Lung (tissue), 12 donors: ENCODE measurements around the gene TCOF1. TPM values are rescaled to one million over a fixed set of nuclear protein-coding genes. Genes with fewer than 3 reads are reported as not detected.

ENCODE experiments used
- ATAC-seq: fragments of 200-7000 bp; cut with Tn5 transposase; one replicate; pipeline ENCODE4 v1.9.1; 2020; ENCODE audit warnings: moderate number of reproducible peaks; ENCODE audit not compliant: insufficient read depth, low FRiP score
- DNase-seq, 3 donors: peaks; one replicate each; pipeline ENCODE4 v3.0.0-alpha.2; 2013 to 2017
- H3K27ac ChIP-seq, 2 donors: one replicate each; pipeline ENCODE4 v1.5.1; 2013; ENCODE audit warnings: mild to moderate bottlenecking in 2 of 2, moderate library complexity in 2 of 2, control low read depth in 1 of 2, inconsistent platforms in 1 of 2, low read depth in 1 of 2, low read length in 1 of 2
- H3K27me3 ChIP-seq, 3 donors: one replicate each; pipeline ENCODE4 v1.5.1; 2013; ENCODE audit warnings: low read length in 2 of 3; ENCODE audit not compliant: control insufficient read depth in 3 of 3, insufficient read depth in 3 of 3
- H3K36me3 ChIP-seq, 4 donors: one replicate each; pipeline ENCODE4 v1.5.1; 2013; ENCODE audit warnings: low read length in 4 of 4, mild to moderate bottlenecking in 1 of 4, moderate library complexity in 1 of 4; ENCODE audit not compliant: control insufficient read depth in 4 of 4, insufficient read depth in 4 of 4
- H3K4me1 ChIP-seq, 5 donors: one replicate each; pipeline ENCODE4 v1.5.1; 2013; ENCODE audit warnings: low read length in 5 of 5, mild to moderate bottlenecking in 2 of 5, moderate library complexity in 1 of 5; ENCODE audit not compliant: control insufficient read depth in 5 of 5, insufficient read depth in 5 of 5
- H3K4me3 ChIP-seq: one replicate; pipeline ENCODE4 v1.5.1; 2013; ENCODE audit warnings: mild to moderate bottlenecking, control low read depth, moderate library complexity
- H3K9ac ChIP-seq, 2 donors: one replicate each; pipeline ENCODE4 v1.5.1; 2013; ENCODE audit warnings: low read length in 2 of 2, control low read depth in 1 of 2; ENCODE audit not compliant: insufficient read depth in 1 of 2
- H3K9me3 ChIP-seq, 4 donors: one replicate each; pipeline ENCODE4 v1.5.1; 2013; ENCODE audit warnings: low read length in 3 of 4, mild to moderate bottlenecking in 1 of 4, moderate library complexity in 1 of 4; ENCODE audit not compliant: control insufficient read depth in 4 of 4, insufficient read depth in 3 of 4
- WGBS, 2 donors: extraction: QIAGEN DNeasy Blood & Tissue Kit; methylation state at CpG; one replicate each; pipeline ENCODE4 v1.1.7; 2013; 5-methylcytosine and 5-hydroxymethylcytosine counted together
- polyA plus RNA-seq, 2 donors: library from polyadenylated mRNA; stranded (reverse); fragments of 200-250 nt; gene quantifications; one replicate each; pipeline ENCODE4 v1.2.1, GENCODE V29; 2013
- total RNA-seq, 2 donors: library from RNA; depleted of rRNA in 1 of 2; stranded (reverse); fragments of >200 nt in 1 of 2; gene quantifications; one replicate each; pipeline ENCODE4 v1.2.1, GENCODE V29; 2014 to 2021
- TF ChIP-seq, protein P1 (sequence below): IDR thresholded peaks from 2 replicates; pipeline ENCODE4 v1.5.1; 2012; ENCODE audit warnings: mild to moderate bottlenecking; ENCODE audit errors: control extremely low read depth, extremely low read depth
- donor health status: control.
- donor health status: control.
- donor health status: Bipolar disorder and iron deficiency.
- donor health status: healthy.
- donor health status: DM: yes; HTN: yes; CAD: no.

Gene TCOF1
- total and polyA plus RNA-seq, 4 donors: 13.3 to 25.3 (median 15.9) TPM

DNA sequence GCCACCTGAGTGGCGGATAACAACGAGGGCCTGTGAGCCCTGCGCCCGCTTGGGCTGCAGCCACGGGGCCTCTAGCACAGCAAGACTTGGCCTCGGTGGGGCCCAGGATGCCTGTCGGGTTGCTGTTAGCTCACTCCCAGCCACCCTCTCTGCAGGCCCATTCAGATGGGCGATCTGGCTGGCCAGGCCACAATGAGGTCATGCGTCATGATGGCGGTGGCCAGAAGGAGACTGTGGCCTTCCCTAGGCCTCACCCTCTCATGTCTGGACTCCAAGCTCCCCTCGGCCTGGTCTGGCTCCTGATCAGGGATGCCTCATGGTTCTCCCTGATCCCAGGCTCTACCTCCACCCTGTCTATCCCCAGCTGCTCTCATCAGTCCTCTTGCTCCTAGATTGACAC, 19.0 kb upstream of the TCOF1 start:
- TF ChIP-seq, protein P1, sequence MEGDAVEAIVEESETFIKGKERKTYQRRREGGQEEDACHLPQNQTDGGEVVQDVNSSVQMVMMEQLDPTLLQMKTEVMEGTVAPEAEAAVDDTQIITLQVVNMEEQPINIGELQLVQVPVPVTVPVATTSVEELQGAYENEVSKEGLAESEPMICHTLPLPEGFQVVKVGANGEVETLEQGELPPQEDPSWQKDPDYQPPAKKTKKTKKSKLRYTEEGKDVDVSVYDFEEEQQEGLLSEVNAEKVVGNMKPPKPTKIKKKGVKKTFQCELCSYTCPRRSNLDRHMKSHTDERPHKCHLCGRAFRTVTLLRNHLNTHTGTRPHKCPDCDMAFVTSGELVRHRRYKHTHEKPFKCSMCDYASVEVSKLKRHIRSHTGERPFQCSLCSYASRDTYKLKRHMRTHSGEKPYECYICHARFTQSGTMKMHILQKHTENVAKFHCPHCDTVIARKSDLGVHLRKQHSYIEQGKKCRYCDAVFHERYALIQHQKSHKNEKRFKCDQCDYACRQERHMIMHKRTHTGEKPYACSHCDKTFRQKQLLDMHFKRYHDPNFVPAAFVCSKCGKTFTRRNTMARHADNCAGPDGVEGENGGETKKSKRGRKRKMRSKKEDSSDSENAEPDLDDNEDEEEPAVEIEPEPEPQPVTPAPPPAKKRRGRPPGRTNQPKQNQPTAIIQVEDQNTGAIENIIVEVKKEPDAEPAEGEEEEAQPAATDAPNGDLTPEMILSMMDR: no peak
- Histone ChIP-seq H3K4me1 (peaks cover 0 to 15% (median 0%) of the 10 kb centered on the region in 5 donors), H3K4me3 (no peak overlapping the region), H3K9me3 (no peaks in the 10 kb centered on the region), H3K27me3 (no peaks in the 10 kb centered on the region), H3K9ac (no peak overlapping the region), H3K27ac (no peak overlapping the region), H3K36me3 (no peaks in the 10 kb centered on the region)
- 88 to 89% methylated on average over 11 of the region's 11 CpGs for WGBS, 2 donors
- DNase-seq: no peak
- no peak for ATAC-seq

GRCh38 chr5:150339165-150339564, 18.3 kb upstream of the TCOF1 start:
- ATAC-seq (no peak), DNase-seq (peak in 2 of 3 donors; percentile 33 to 63)
- no peaks in the 10 kb centered on the region for H3K36me3 ChIP-seq
- no peaks in the 10 kb centered on the region for H3K9me3 ChIP-seq
- peaks cover 0 to 14% (median 0%) of the 10 kb centered on the region in 5 donors for H3K4me1 ChIP-seq
- H3K9ac ChIP-seq: no peak overlapping the region
- 60 to 67% methylated on average over 5 of the region's 5 CpGs for WGBS, 2 donors
- H3K27me3 ChIP-seq: no peaks in the 10 kb centered on the region
- TF ChIP-seq, protein P1: no peak
- no peak overlapping the region for H3K4me3 ChIP-seq
- H3K27ac ChIP-seq: no peak overlapping the region

DNA sequence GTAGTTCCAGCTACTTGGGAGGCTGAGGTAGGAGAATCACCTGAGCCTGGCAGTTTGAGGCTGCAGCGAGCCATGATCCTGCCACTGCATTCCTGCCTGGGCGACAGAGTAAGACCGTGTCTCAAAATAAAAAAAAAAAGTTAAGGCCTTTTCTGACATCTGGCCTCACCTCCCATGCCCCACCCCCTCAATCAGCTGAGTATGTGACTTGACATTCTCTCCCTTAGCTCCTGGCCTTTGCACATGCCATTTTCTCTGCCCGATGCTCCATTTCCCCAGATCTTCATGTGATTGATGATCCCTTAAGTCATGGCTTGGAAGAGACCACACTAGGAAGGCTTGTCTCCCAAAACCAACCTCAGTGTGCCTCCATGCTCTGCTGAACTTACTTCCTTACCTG, 17.7 kb upstream of the TCOF1 start:
- H3K27ac ChIP-seq: no peak overlapping the region
- WGBS, 2 donors: 92 to 96% methylated on average over 4 of the region's 4 CpGs
- H3K36me3 ChIP-seq: no peaks in the 10 kb centered on the region
- H3K4me1 ChIP-seq: peaks cover 0 to 14% (median 0%) of the 10 kb centered on the region in 5 donors
- no peak overlapping the region for H3K4me3 ChIP-seq
- H3K9me3 ChIP-seq: no peaks in the 10 kb centered on the region
- TF ChIP-seq, protein P1: no peak
- H3K9ac ChIP-seq: no peak overlapping the region
- DNase-seq: no peak
- no peaks in the 10 kb centered on the region for H3K27me3 ChIP-seq
- ATAC-seq: no peak

DNA sequence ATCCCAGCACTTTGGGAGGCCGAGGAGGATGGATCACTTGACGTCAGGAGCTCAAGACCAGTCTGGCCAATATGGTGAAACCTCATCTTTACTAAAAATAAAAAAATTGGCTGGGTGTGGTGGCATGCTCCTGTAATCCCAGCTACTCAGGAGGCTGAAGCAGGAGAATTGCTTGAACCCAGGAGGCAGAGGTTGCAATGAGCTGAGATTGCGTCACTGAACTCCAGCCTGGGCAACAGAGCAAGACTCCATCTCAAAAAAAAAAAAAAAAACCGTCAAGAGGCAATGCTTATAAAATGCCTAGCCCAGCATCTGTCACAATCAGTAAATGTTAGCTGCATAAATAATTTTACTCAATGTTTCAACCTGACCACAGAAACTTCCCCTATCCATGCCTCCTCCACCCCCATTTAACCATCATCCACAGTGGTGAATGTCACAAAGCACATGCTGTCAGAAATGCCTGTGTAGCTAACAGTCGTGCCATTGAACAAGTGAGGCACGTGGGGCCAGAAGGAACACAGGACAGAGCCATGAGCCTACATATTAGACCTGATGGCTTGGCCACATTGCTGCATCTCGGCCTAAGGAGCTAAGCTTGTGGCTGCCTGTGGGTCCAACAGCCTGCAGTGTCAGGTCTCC, 16.8 kb upstream of the TCOF1 start:
- H3K4me3 ChIP-seq: no peak overlapping the region
- H3K9ac ChIP-seq: no peak overlapping the region
- no peaks in the 10 kb centered on the region for H3K36me3 ChIP-seq
- no peak overlapping the region for H3K27ac ChIP-seq
- no peak for DNase-seq
- peaks cover 0 to 7% (median 0%) of the 10 kb centered on the region in 5 donors for H3K4me1 ChIP-seq
- WGBS, 2 donors: 75 to 76% methylated on average over 7 of the region's 7 CpGs
- no peaks in the 10 kb centered on the region for H3K9me3 ChIP-seq
- ATAC-seq: no peak
- H3K27me3 ChIP-seq: no peaks in the 10 kb centered on the region
- TF ChIP-seq, protein P1: no peak
